Panc1 (cell line): Measurements from ENCODE around the gene LRRC39. TPM values are rescaled to one million over a fixed set of nuclear protein-coding genes. Genes with fewer than 3 reads are reported as not detected.

Experiments
- ATAC-seq: fragments of 200-7000 bp; cut with Tn5 transposase; 2 replicates; pipeline ENCODE4 v1.9.1; 2020; ENCODE audit warnings: mild to moderate bottlenecking, moderate library complexity
- BruUV-seq: library from RNA; stranded (reverse); fragments of 400-500 nt; replicated peaks from 2 replicates; lab custom pipeline; 2021; lab: Mats Ljungman, UMichigan
- CTCF ChIA-PET: fragments of 300-600 bp; sonication (Branson Sonifier 250); formaldehyde crosslinking; loops from one replicate; lab custom pipeline; 2022; ENCODE audit warnings: antibody characterized with exemption; lab: Charles Lee
- POLR2A ChIA-PET: fragments of 300-600 bp; sonication (Branson Sonifier 250); formaldehyde crosslinking; loops from one replicate; lab custom pipeline; 2022; ENCODE audit warnings: antibody characterized with exemption; lab: Charles Lee
- DNase-seq: peaks from one replicate; pipeline ENCODE4 v3.0.0-alpha.2; 2010; ENCODE audit warnings: low read depth, low spot score
- H3K27ac ChIP-seq: 2 replicates; pipeline ENCODE4 v1.5.1; 2011; ENCODE audit warnings: mild to moderate bottlenecking, low read length, inconsistent platforms
- H3K27me3 ChIP-seq: fragments of 200-500 bp; sonication (Bioruptor generic); 2 replicates; pipeline ENCODE4 v1.6.0; 2014; ENCODE audit warnings: low read length, inconsistent platforms; ENCODE audit not compliant: control insufficient read depth, insufficient read depth
- H3K36me3 ChIP-seq: fragments of 200-500 bp; sonication (Bioruptor generic); 2 replicates; pipeline ENCODE4 v1.5.1; 2014; ENCODE audit warnings: inconsistent platforms, mild to moderate bottlenecking, low read length, moderate library complexity; ENCODE audit not compliant: control insufficient read depth, insufficient read depth
- H3K4me1 ChIP-seq: 2 replicates; pipeline ENCODE4 v1.5.1; 2011; ENCODE audit warnings: inconsistent platforms, mild to moderate bottlenecking, low read length, moderate library complexity; ENCODE audit not compliant: control insufficient read depth, insufficient read depth
- H3K4me3 ChIP-seq, 2 experiments: 2 replicates each; pipeline ENCODE4 v1.5.1; 2011 to 2012; ENCODE audit warnings: low read depth in 2 of 2, low read length in 2 of 2, mild to moderate bottlenecking in 2 of 2, inconsistent platforms in 1 of 2, moderate library complexity in 1 of 2
- H3K9me3 ChIP-seq: fragments of 200-500 bp; sonication (Bioruptor generic); 2 replicates; pipeline ENCODE4 v1.5.1; 2014; ENCODE audit warnings: low read depth, mild to moderate bottlenecking, inconsistent platforms, low read length, moderate library complexity; ENCODE audit not compliant: control insufficient read depth, insufficient read depth
- POLR2AphosphoS5 ChIP-seq: IDR thresholded peaks from 2 replicates; pipeline ENCODE4 v1.6.1; 2012; ENCODE audit warnings: mild to moderate bottlenecking, low read depth, low read length, moderate library complexity
- SIN3A ChIP-seq: IDR thresholded peaks from 2 replicates; pipeline ENCODE4 v1.6.1; 2012; ENCODE audit warnings: low read depth, mild to moderate bottlenecking, low read length, moderate library complexity, borderline replicate concordance; ENCODE audit not compliant: insufficient read depth
- TCF7L2 ChIP-seq: IDR thresholded peaks from 2 replicates; pipeline ENCODE4 v1.6.1; 2011; ENCODE audit warnings: mild to moderate bottlenecking, low read depth, low read length, inconsistent platforms
- in situ Hi-C: cut with HindIII; loops from 2 replicates; pipeline ENCODE4 v1.10.0; 2016; ENCODE audit warnings: low sequenced_read_pairs, low pct_unique_long_range_greater_than_20kb
- intact Hi-C: fragments of 100-400 bp; cut with micrococcal nuclease; formaldehyde crosslinking; loops from one replicate; pipeline ENCODE4 v1.10.0; 2022; ENCODE audit not compliant: unreplicated experiment
- total RNA-seq: library from RNA; stranded (reverse); gene quantifications from one replicate; pipeline ENCODE4 v1.2.1, GENCODE V29; 2021; ENCODE audit not compliant: unreplicated experiment
- TF ChIP-seq, protein P1 (sequence below), 2 experiments: IDR thresholded peaks; 2 replicates each; pipeline ENCODE4 v1.6.1; 2011 to 2012; ENCODE audit warnings: low read depth in 2 of 2, control low read depth in 1 of 2, low read length in 1 of 2, mild to moderate bottlenecking in 1 of 2, moderate library complexity in 1 of 2; ENCODE audit not compliant: insufficient read depth in 1 of 2
- TF ChIP-seq, protein P2 (sequence below): fragments of 450-650 bp; IDR thresholded peaks from 2 replicates; pipeline ENCODE4 v1.5.1; 2017; ENCODE audit warnings: mild to moderate bottlenecking

Gene LRRC39
- total RNA-seq, 1 experiment from 2014 or later = 0.26 TPM

DNA sequence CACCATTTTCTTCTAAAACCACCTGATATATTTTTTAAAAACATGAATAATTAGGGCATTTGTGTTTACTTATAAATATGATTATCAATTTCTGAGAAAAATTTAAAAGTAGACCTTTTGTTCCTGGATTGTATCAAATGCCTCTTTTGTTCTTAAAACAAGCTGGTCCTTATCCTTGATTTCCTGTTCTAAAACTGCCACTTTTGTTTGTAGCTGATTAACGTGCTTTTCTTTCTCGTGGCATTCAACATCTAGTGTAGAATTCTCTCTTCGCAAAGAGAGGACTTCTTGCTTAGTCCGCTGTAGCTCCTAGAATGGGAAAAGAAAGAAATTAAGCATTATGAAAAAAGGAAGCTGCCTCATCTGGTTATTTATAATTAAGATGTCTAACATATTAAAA is 70.4 kb downstream of the LRRC39 start:
- Histone ChIP-seq H3K4me3 (no peak overlapping the region), H3K4me1 (no peaks in the 10 kb centered on the region), H3K36me3 (peaks cover 15% of the 10 kb centered on the region; the same call in 1 of the 2 replicates), H3K27ac (no peak overlapping the region), H3K27me3 (no peaks in the 10 kb centered on the region), H3K9me3 (no peaks in the 10 kb centered on the region)
- intact Hi-C loops (no loop called here), in situ Hi-C loops (no loop called here)
- ATAC-seq (no peak), DNase-seq (no peak)
- BruUV-seq = no TSS peak
- TF ChIP-seq TCF7L2 = no peak
- POLR2A ChIA-PET = no interaction called here
- CTCF ChIA-PET = interaction anchor here (0.7 kb wide), 2 partner anchors 34 to 371 kb away, joined by 4 to 5 read pairs; no protein-coding TSS in a partner anchor

DNA sequence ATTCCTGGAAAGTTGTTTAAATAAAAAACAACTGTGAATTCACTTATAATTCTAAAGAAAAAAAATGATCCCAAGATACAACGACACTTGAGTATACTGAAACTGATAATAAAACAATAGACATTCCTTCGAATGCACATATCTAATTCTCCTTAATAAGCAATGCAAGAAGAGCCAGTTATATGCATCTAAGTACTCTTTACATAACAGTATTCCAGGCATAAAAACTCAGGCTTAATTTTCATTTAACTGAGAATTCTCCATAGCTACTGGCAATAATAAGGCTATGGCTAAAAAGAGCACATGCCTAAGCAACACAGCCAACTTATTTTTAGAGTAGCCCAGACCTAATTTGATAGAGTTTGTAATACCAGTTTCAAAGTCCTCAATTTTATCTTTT is 76.5 kb downstream of the LRRC39 start:
- ATAC-seq = no peak
- BruUV-seq = no TSS peak
- TF ChIP-seq, protein P1, sequence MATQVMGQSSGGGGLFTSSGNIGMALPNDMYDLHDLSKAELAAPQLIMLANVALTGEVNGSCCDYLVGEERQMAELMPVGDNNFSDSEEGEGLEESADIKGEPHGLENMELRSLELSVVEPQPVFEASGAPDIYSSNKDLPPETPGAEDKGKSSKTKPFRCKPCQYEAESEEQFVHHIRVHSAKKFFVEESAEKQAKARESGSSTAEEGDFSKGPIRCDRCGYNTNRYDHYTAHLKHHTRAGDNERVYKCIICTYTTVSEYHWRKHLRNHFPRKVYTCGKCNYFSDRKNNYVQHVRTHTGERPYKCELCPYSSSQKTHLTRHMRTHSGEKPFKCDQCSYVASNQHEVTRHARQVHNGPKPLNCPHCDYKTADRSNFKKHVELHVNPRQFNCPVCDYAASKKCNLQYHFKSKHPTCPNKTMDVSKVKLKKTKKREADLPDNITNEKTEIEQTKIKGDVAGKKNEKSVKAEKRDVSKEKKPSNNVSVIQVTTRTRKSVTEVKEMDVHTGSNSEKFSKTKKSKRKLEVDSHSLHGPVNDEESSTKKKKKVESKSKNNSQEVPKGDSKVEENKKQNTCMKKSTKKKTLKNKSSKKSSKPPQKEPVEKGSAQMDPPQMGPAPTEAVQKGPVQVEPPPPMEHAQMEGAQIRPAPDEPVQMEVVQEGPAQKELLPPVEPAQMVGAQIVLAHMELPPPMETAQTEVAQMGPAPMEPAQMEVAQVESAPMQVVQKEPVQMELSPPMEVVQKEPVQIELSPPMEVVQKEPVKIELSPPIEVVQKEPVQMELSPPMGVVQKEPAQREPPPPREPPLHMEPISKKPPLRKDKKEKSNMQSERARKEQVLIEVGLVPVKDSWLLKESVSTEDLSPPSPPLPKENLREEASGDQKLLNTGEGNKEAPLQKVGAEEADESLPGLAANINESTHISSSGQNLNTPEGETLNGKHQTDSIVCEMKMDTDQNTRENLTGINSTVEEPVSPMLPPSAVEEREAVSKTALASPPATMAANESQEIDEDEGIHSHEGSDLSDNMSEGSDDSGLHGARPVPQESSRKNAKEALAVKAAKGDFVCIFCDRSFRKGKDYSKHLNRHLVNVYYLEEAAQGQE (IDR thresholded peaks at IDR 0.05; ENCODE audit: insufficient read depth in 1 of 2, low read depth in 2 of 2, low read length in 1 of 2) = no peak
- TF ChIP-seq, protein P2, sequence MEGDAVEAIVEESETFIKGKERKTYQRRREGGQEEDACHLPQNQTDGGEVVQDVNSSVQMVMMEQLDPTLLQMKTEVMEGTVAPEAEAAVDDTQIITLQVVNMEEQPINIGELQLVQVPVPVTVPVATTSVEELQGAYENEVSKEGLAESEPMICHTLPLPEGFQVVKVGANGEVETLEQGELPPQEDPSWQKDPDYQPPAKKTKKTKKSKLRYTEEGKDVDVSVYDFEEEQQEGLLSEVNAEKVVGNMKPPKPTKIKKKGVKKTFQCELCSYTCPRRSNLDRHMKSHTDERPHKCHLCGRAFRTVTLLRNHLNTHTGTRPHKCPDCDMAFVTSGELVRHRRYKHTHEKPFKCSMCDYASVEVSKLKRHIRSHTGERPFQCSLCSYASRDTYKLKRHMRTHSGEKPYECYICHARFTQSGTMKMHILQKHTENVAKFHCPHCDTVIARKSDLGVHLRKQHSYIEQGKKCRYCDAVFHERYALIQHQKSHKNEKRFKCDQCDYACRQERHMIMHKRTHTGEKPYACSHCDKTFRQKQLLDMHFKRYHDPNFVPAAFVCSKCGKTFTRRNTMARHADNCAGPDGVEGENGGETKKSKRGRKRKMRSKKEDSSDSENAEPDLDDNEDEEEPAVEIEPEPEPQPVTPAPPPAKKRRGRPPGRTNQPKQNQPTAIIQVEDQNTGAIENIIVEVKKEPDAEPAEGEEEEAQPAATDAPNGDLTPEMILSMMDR = no peak
- TF ChIP-seq SIN3A = no peak
- no peak for TF ChIP-seq TCF7L2
- no peak for TF ChIP-seq POLR2AphosphoS5
- no peaks in the 10 kb centered on the region for H3K9me3 ChIP-seq
- no peaks in the 10 kb centered on the region for H3K27me3 ChIP-seq
- ChIA-PET CTCF (no interaction called here), POLR2A (no interaction called here)
- H3K4me1 ChIP-seq = no peaks in the 10 kb centered on the region
- H3K4me3 ChIP-seq = no peak overlapping the region
- in situ Hi-C loops (no loop called here), intact Hi-C loops (no loop called here)
- no peak for DNase-seq
- peaks cover 6% of the 10 kb centered on the region; the same call in 1 of the 2 replicates for H3K36me3 ChIP-seq
- H3K27ac ChIP-seq = no peak overlapping the region

GRCh38 chr1:100100202-100100601 is 77.9 kb downstream of the LRRC39 start:
- in situ Hi-C loops (no loop called here), intact Hi-C loops (no loop called here)
- Histone ChIP-seq H3K9me3 (no peaks in the 10 kb centered on the region), H3K27ac (no peak overlapping the region), H3K4me1 (no peaks in the 10 kb centered on the region), H3K36me3 (peaks cover 6% of the 10 kb centered on the region; the same call in 1 of the 2 replicates), H3K27me3 (no peaks in the 10 kb centered on the region), H3K4me3 (no peak overlapping the region)
- ATAC-seq = no peak
- DNase-seq = no peak
- TF ChIP-seq POLR2AphosphoS5 (no peak), SIN3A (no peak), TCF7L2 (no peak)
- TF ChIP-seq, protein P1 (IDR thresholded peaks at IDR 0.05; ENCODE audit: insufficient read depth in 1 of 2, low read depth in 2 of 2, low read length in 1 of 2) = no peak
- TF ChIP-seq, protein P2 = no peak
- ChIA-PET CTCF (no interaction called here), POLR2A (no interaction called here)
- BruUV-seq = no TSS peak
